Loucy (cell line): Measurements from ENCODE around the gene JAG1.

Experiments used
- EZH2phosphoT487 ChIP-seq: fragments of 200-600 bp; IDR thresholded peaks from 2 replicates; pipeline ENCODE4 v1.6.1; 2018; ENCODE audit warnings: antibody characterized with exemption, mild to moderate bottlenecking, moderate library complexity, borderline replicate concordance
- TF ChIP-seq, protein P1 (sequence below): fragments of 200-600 bp; sonication (generic); conservative IDR thresholded peaks from 2 replicates; pipeline ENCODE4 v1.5.1; 2014; ENCODE audit warnings: mild to moderate bottlenecking, antibody characterized with exemption, low read length

DNA sequence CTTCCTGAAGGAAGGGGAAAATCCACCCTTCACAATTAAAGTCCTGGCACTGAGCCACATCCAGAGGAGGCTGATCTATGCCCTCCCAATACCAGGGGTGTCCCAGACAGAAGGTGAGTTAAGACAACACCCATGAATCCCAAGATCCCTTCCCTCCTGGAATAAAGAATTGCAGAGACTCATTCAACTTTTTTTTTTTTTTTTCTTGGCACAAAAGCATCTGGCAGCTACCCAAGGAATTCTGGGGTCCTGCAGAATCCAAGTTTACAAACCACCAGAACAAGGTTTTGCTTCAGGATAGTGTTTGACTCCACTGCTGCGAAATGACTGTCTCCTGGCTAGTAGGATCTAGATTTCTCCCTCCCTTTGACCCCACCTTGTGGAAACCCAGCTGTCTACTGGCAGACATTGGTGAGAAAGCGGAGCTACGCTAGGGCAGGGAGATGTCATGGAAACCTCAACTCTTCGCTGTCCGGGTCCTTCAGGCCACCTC, 37.4 kb downstream of the JAG1 start:
- TF ChIP-seq, protein P1, sequence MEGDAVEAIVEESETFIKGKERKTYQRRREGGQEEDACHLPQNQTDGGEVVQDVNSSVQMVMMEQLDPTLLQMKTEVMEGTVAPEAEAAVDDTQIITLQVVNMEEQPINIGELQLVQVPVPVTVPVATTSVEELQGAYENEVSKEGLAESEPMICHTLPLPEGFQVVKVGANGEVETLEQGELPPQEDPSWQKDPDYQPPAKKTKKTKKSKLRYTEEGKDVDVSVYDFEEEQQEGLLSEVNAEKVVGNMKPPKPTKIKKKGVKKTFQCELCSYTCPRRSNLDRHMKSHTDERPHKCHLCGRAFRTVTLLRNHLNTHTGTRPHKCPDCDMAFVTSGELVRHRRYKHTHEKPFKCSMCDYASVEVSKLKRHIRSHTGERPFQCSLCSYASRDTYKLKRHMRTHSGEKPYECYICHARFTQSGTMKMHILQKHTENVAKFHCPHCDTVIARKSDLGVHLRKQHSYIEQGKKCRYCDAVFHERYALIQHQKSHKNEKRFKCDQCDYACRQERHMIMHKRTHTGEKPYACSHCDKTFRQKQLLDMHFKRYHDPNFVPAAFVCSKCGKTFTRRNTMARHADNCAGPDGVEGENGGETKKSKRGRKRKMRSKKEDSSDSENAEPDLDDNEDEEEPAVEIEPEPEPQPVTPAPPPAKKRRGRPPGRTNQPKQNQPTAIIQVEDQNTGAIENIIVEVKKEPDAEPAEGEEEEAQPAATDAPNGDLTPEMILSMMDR = no peak
- no peak for TF ChIP-seq EZH2phosphoT487
